Kidney epithelial cell (primary cell): ENCODE data around the gene SLC25A15. TPM values are rescaled to one million over a fixed set of nuclear protein-coding genes. Genes with fewer than 3 reads are reported as not detected.
A peak's percentile ranks its signal among the peaks of the same experiment; 100 is the strongest.

ENCODE experiments used
- DNase-seq: peaks from one replicate; pipeline ENCODE4 v3.0.0-alpha.2; 2010; ENCODE audit warnings: low read depth
- H3K27me3 ChIP-seq: 2 replicates; pipeline ENCODE4 v1.6.0; 2011; ENCODE audit warnings: low read length; ENCODE audit not compliant: control insufficient read depth, insufficient read depth
- H3K36me3 ChIP-seq: 2 replicates; pipeline ENCODE4 v1.5.1; 2011; ENCODE audit warnings: low read length; ENCODE audit not compliant: control insufficient read depth, insufficient read depth
- H3K4me3 ChIP-seq: 2 replicates; pipeline ENCODE4 v1.5.1; 2011; ENCODE audit warnings: low read depth, mild to moderate bottlenecking, control low read depth, low read length
- CTCF ChIP-seq: IDR thresholded peaks from 2 replicates; pipeline ENCODE4 v1.5.1; 2011; ENCODE audit warnings: mild to moderate bottlenecking, moderate library complexity, low read length, control low read depth, inconsistent platforms; ENCODE audit not compliant: insufficient read depth, poor library complexity, severe bottlenecking
- total RNA-seq: library from RNA; depleted of rRNA; stranded (reverse); fragments of >200 nt; gene quantifications from 2 replicates; pipeline ENCODE4 v1.2.3, GENCODE V29; 2015

The SLC25A15 gene
- total RNA-seq, 1 donor from 2014 or later = 27.5 TPM

GRCh38 chr13:40812102-40812501 lies 22.7 kb downstream of the SLC25A15 start:
- no peaks in the 10 kb centered on the region for H3K27me3 ChIP-seq
- no peak for TF ChIP-seq CTCF
- H3K4me3 ChIP-seq = no peak overlapping the region
- H3K36me3 ChIP-seq = peaks cover 3% of the 10 kb centered on the region
- DNase-seq = no peak

GRCh38 chr13:40812724-40813445 lies 23.5 kb downstream of the SLC25A15 start:
- Histone ChIP-seq H3K36me3 (peaks cover 3% of the 10 kb centered on the region), H3K4me3 (no peak overlapping the region), H3K27me3 (no peaks in the 10 kb centered on the region)
- DNase-seq = peak; percentile 9
- no peak for TF ChIP-seq CTCF

- peak; percentile 37 for TF ChIP-seq CTCF
- Histone ChIP-seq H3K27me3 (no peaks in the 10 kb centered on the region), H3K4me3 (no peak overlapping the region), H3K36me3 (peaks cover 3% of the 10 kb centered on the region)
- no peak for DNase-seq
These were observed 24.4 kb downstream of the SLC25A15 start for GRCh38 chr13:40813667-40814454.

- no peak for DNase-seq
- Histone ChIP-seq H3K27me3 (no peaks in the 10 kb centered on the region), H3K4me3 (no peak overlapping the region), H3K36me3 (peaks cover 3% of the 10 kb centered on the region)
- no peak for TF ChIP-seq CTCF
These were observed 25.4 kb downstream of the SLC25A15 start for GRCh38 chr13:40814803-40815202.

- TF ChIP-seq CTCF = no peak
- DNase-seq = no peak
- Histone ChIP-seq H3K27me3 (no peaks in the 10 kb centered on the region), H3K4me3 (no peak overlapping the region), H3K36me3 (no peaks in the 10 kb centered on the region)
These were observed 29.5 kb downstream of the SLC25A15 start for GRCh38 chr13:40818926-40819325.
